ENCODE measurements around the gene SCAMP2. TPM values are rescaled to one million over a fixed set of nuclear protein-coding genes. Genes with fewer than 3 reads are reported as not detected.

SCAMP2 gene
- total RNA-seq, 1 donor from 2014 or later: 90.8 TPM

- Histone ChIP-seq H3K4me3 (no peak overlapping the region), H3K27ac (no peak overlapping the region), H3K9me3 (no peaks in the 10 kb centered on the region), H3K4me1 (peaks cover 4 to 7% of the 10 kb centered on the region in 2 donors), H3K27me3 (no peaks in the 10 kb centered on the region), H3K36me3 (peaks cover 15 to 27% of the 10 kb centered on the region in 2 donors)
- intact Hi-C loops (cut with DNase I): loop anchor here (5.0 kb wide), 2 partner anchors 96 to 111 kb away; partner anchors contain the start of gene COX5A
- no peak for TF ChIP-seq CTCF (IDR thresholded peaks at IDR 0.05)
- DNase-seq (ENCODE audit: low spot score in 2 of 2): no peak
These were observed 32.1 kb downstream of the SCAMP2 start for GRCh38 chr15:74840851-74841775.

- intact Hi-C loops (cut with DNase I): loop anchor here (5.0 kb wide), 2 partner anchors 98 to 113 kb away; partner anchors contain the start of gene COX5A
- TF ChIP-seq CTCF (IDR thresholded peaks at IDR 0.05): no peak
- no peaks in the 10 kb centered on the region for H3K27me3 ChIP-seq
- no peak for DNase-seq (ENCODE audit: low spot score in 2 of 2)
- H3K36me3 ChIP-seq: peaks cover 11 to 18% of the 10 kb centered on the region in 2 donors
- no peak overlapping the region for H3K27ac ChIP-seq
- H3K4me3 ChIP-seq: no peak overlapping the region
- peaks cover 4 to 7% of the 10 kb centered on the region in 2 donors for H3K4me1 ChIP-seq
- no peaks in the 10 kb centered on the region for H3K9me3 ChIP-seq
These were observed 33.4 kb downstream of the SCAMP2 start for GRCh38 chr15:74839526-74840395.

- H3K27ac ChIP-seq: no peak overlapping the region
- H3K36me3 ChIP-seq: peaks cover 11 to 15% of the 10 kb centered on the region in 2 donors
- TF ChIP-seq CTCF (IDR thresholded peaks at IDR 0.05): no peak
- intact Hi-C loops (cut with DNase I): no loop called here
- no peak for DNase-seq (ENCODE audit: low spot score in 2 of 2)
- H3K4me3 ChIP-seq: no peak overlapping the region
- H3K4me1 ChIP-seq: peaks cover 4 to 7% of the 10 kb centered on the region in 2 donors
- H3K9me3 ChIP-seq: no peaks in the 10 kb centered on the region
- H3K27me3 ChIP-seq: no peaks in the 10 kb centered on the region
These were observed 34.2 kb downstream of the SCAMP2 start for GRCh38 chr15:74838746-74839525.

- Histone ChIP-seq H3K4me3 (no peak overlapping the region), H3K27me3 (no peaks in the 10 kb centered on the region), H3K4me1 (peaks cover 4 to 7% of the 10 kb centered on the region in 2 donors), H3K36me3 (peaks cover 11 to 15% of the 10 kb centered on the region in 2 donors), H3K27ac (no peak overlapping the region), H3K9me3 (no peaks in the 10 kb centered on the region)
- intact Hi-C loops (cut with DNase I): no loop called here
- no peak for TF ChIP-seq CTCF (IDR thresholded peaks at IDR 0.05)
- DNase-seq (ENCODE audit: low spot score in 2 of 2): no peak
These were observed 35.0 kb downstream of the SCAMP2 start for GRCh38 chr15:74838137-74838516.
